Activated naive CD4-positive, alpha-beta T cell treated with anti-CD3 and anti-CD28 coated beads, Interleukin-2, amount 10 ng/mL, durations not matched to agents 7 days and 5 days (primary cell): ENCODE data around the gene ZSWIM3.

ENCODE experiments used
- CTCF ChIA-PET: fragments of 350-600 bp; sonication (Branson Sonifier 250); formaldehyde crosslinking; loops from one replicate; lab custom pipeline; 2021; ENCODE audit warnings: antibody characterized with exemption; lab: Charles Lee
- DNase-seq: peaks from one replicate; pipeline ENCODE4 v3.0.0-alpha.2; 2020
- H3K27ac Mint-ChIP-seq: one replicate; pipeline ENCODE4 v1.8.0; 2021; ENCODE audit warnings: mild to moderate bottlenecking, moderate library complexity, mixed read lengths
- H3K27me3 Mint-ChIP-seq: one replicate; pipeline ENCODE4 v1.8.0; 2021; ENCODE audit warnings: mild to moderate bottlenecking, mixed read lengths
- H3K36me3 Mint-ChIP-seq: one replicate; pipeline ENCODE4 v1.8.0; 2021; ENCODE audit warnings: mixed read lengths
- H3K4me1 Mint-ChIP-seq: one replicate; pipeline ENCODE4 v1.8.0; 2021; ENCODE audit warnings: mixed read lengths
- H3K4me3 Mint-ChIP-seq: one replicate; pipeline ENCODE4 v1.8.0; 2021; ENCODE audit warnings: mild to moderate bottlenecking, moderate library complexity, mixed read lengths
- H3K9me3 Mint-ChIP-seq: one replicate; pipeline ENCODE4 v1.8.0; 2021; ENCODE audit warnings: mixed read lengths

Gene ZSWIM3

GRCh38 chr20:45909336-45909808 lies 52.0 kb downstream of the ZSWIM3 start:
- Mint-ChIP-seq H3K36me3 (no peaks in the 10 kb centered on the region), H3K27me3 (peaks cover 41% of the 10 kb centered on the region), H3K4me3 (no peak overlapping the region), H3K4me1 (peaks cover 20% of the 10 kb centered on the region), H3K9me3 (no peaks in the 10 kb centered on the region), H3K27ac (no peak overlapping the region)
- CTCF ChIA-PET: interaction anchor here (1.0 to 1.5 kb wide), 2 partner anchors 19 to 60 kb away, joined by 3 to 5 read pairs; partner anchors contain the start of genes CTSA and NEURL2
- no peak for DNase-seq

- peak overlapping the region; percentile 34 for H3K27ac Mint-ChIP-seq
- H3K4me3 Mint-ChIP-seq: peak overlapping the region; percentile 40
- CTCF ChIA-PET: interaction anchor here (1.0 to 1.5 kb wide), 2 partner anchors 19 to 60 kb away, joined by 3 to 5 read pairs; partner anchors contain the start of genes CTSA and NEURL2
- peaks cover 42% of the 10 kb centered on the region for H3K27me3 Mint-ChIP-seq
- peaks cover 20% of the 10 kb centered on the region for H3K4me1 Mint-ChIP-seq
- no peak for DNase-seq
- no peaks in the 10 kb centered on the region for H3K36me3 Mint-ChIP-seq
- H3K9me3 Mint-ChIP-seq: no peaks in the 10 kb centered on the region
Measured at GRCh38 chr20:45909817-45910669, 52.6 kb downstream of the ZSWIM3 start.

GRCh38 chr20:45910670-45911485 lies 53.5 kb downstream of the ZSWIM3 start:
- CTCF ChIA-PET: interaction anchor here (1.5 kb wide), 1 partner anchor 59 kb away, joined by 5 read pairs; no protein-coding TSS in a partner anchor
- Mint-ChIP-seq H3K27ac (peak overlapping the region; percentile 34), H3K36me3 (no peaks in the 10 kb centered on the region), H3K4me1 (peaks cover 20% of the 10 kb centered on the region), H3K27me3 (peaks cover 49% of the 10 kb centered on the region), H3K4me3 (peak overlapping the region; percentile 40), H3K9me3 (no peaks in the 10 kb centered on the region)
- DNase-seq: peak; percentile 91

GRCh38 chr20:45911486-45912343 lies 54.3 kb downstream of the ZSWIM3 start, which contains the start of gene PLTP:
PLTP (minus strand) TSS chr20:45912155; CDS start chr20:45911452, 703 bp downstream.
- Mint-ChIP-seq H3K36me3 (no peaks in the 10 kb centered on the region), H3K9me3 (no peaks in the 10 kb centered on the region), H3K4me1 (peaks cover 20% of the 10 kb centered on the region), H3K27ac (peak within 1 kb of the TSS; percentile 15), H3K4me3 (peak within 1 kb of the TSS; percentile 40), H3K27me3 (peaks cover 57% of the 10 kb centered on the region)
- CTCF ChIA-PET: no interaction called here
- DNase-seq: peak; percentile 54

- Mint-ChIP-seq H3K27ac (no peak overlapping the region), H3K27me3 (peaks cover 59% of the 10 kb centered on the region), H3K36me3 (no peaks in the 10 kb centered on the region), H3K4me3 (peak overlapping the region; percentile 2), H3K4me1 (peaks cover 20% of the 10 kb centered on the region), H3K9me3 (no peaks in the 10 kb centered on the region)
- DNase-seq: no peak
- CTCF ChIA-PET: no interaction called here
Measured at GRCh38 chr20:45912344-45912682, 54.9 kb downstream of the ZSWIM3 start.

GRCh38 chr20:45913116-45913515 lies 55.7 kb downstream of the ZSWIM3 start:
- no peak overlapping the region for H3K4me3 Mint-ChIP-seq
- no peaks in the 10 kb centered on the region for H3K36me3 Mint-ChIP-seq
- peaks cover 65% of the 10 kb centered on the region for H3K27me3 Mint-ChIP-seq
- DNase-seq: no peak
- no peaks in the 10 kb centered on the region for H3K9me3 Mint-ChIP-seq
- CTCF ChIA-PET: no interaction called here
- peaks cover 20% of the 10 kb centered on the region for H3K4me1 Mint-ChIP-seq
- no peak overlapping the region for H3K27ac Mint-ChIP-seq

GRCh38 chr20:45917790-45918141 lies 60.4 kb downstream of the ZSWIM3 start:
- CTCF ChIA-PET: no interaction called here
- DNase-seq: no peak
- Mint-ChIP-seq H3K4me3 (no peak overlapping the region), H3K27me3 (peaks cover 79% of the 10 kb centered on the region), H3K4me1 (peaks cover 2% of the 10 kb centered on the region), H3K9me3 (no peaks in the 10 kb centered on the region), H3K27ac (no peak overlapping the region), H3K36me3 (no peaks in the 10 kb centered on the region)

GRCh38 chr20:45918182-45918737 lies 60.8 kb downstream of the ZSWIM3 start:
- Mint-ChIP-seq H3K36me3 (no peaks in the 10 kb centered on the region), H3K27me3 (peaks cover 75% of the 10 kb centered on the region), H3K9me3 (no peaks in the 10 kb centered on the region), H3K27ac (no peak overlapping the region), H3K4me3 (no peak overlapping the region), H3K4me1 (no peaks in the 10 kb centered on the region)
- CTCF ChIA-PET: no interaction called here
- no peak for DNase-seq

GRCh38 chr20:45918779-45919537 lies 61.5 kb downstream of the ZSWIM3 start:
- no peak for DNase-seq
- H3K27me3 Mint-ChIP-seq: peaks cover 72% of the 10 kb centered on the region
- no peaks in the 10 kb centered on the region for H3K36me3 Mint-ChIP-seq
- H3K9me3 Mint-ChIP-seq: no peaks in the 10 kb centered on the region
- no peak overlapping the region for H3K27ac Mint-ChIP-seq
- CTCF ChIA-PET: no interaction called here
- no peak overlapping the region for H3K4me3 Mint-ChIP-seq
- H3K4me1 Mint-ChIP-seq: no peaks in the 10 kb centered on the region

- no peak for DNase-seq
- CTCF ChIA-PET: no interaction called here
- Mint-ChIP-seq H3K27me3 (peaks cover 73% of the 10 kb centered on the region), H3K9me3 (no peaks in the 10 kb centered on the region), H3K36me3 (no peaks in the 10 kb centered on the region), H3K4me1 (no peaks in the 10 kb centered on the region), H3K4me3 (no peak overlapping the region), H3K27ac (no peak overlapping the region)
Measured at GRCh38 chr20:45919542-45920399, 62.4 kb downstream of the ZSWIM3 start.

GRCh38 chr20:45920462-45921336 lies 63.3 kb downstream of the ZSWIM3 start:
- H3K4me1 Mint-ChIP-seq: no peaks in the 10 kb centered on the region
- no peak overlapping the region for H3K27ac Mint-ChIP-seq
- H3K4me3 Mint-ChIP-seq: no peak overlapping the region
- H3K27me3 Mint-ChIP-seq: peaks cover 73% of the 10 kb centered on the region
- H3K36me3 Mint-ChIP-seq: no peaks in the 10 kb centered on the region
- CTCF ChIA-PET: interaction anchor here (0.7 kb wide), 1 partner anchor 97 kb away, joined by 3 read pairs; no protein-coding TSS in a partner anchor
- H3K9me3 Mint-ChIP-seq: no peaks in the 10 kb centered on the region
- DNase-seq: no peak
